DMS53 (cell line): ENCODE data around the gene FOXP4.
A peak's percentile ranks its signal among the peaks of the same experiment; 100 is the strongest.
"Not testable (repeated sequence)": the region's sequence is repeated elsewhere in the genome, so short reads cannot be mapped to it uniquely, and the experiment has no call there.

Experiments
- DNase-seq: peaks from one replicate; lab custom pipeline; 2025; lab: John Stamatoyannopoulos, UW

The FOXP4 gene

DNA sequence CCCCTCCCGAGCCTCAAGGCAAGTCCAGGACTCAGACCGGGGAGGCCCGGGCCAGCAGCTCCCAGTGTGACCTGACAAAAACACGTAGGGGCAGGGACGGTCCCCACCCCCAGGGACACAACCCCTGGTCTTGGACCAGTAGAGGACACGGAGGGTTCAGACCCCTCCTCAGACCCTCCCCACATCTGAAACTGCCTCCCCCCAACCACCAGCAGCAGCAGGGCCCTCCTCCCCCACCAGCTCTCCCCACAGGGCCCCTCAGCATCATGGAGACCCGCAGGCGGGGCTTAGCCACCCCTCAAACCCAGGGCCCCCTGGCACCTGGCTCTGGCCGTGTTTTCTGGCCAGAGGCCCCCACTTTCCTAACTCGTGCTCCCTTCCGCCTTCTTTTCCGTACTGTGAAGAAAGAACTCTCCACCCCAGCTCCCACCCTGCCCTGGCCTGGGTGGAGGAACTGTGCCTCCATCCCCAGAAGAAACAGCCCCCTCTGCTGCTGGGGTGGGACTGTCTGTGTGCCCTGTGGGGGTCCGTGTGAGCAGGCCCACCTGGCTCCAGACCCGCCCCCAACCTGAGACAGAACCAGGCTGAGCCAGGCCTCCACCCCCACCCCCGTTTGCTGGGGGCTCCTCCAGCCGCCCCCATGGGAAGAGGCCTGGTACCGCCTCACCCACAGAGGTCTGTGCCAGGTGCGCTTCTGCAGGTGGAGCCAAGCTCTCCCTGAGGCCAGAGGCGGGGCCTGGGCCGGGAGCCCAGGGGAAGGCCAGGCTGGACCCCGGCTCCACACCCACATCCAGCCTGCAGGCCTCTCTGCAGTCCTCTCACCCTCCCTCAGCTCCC, 53.1 kb downstream of the FOXP4 start:
- DNase-seq, result peak; percentile 27

DNA sequence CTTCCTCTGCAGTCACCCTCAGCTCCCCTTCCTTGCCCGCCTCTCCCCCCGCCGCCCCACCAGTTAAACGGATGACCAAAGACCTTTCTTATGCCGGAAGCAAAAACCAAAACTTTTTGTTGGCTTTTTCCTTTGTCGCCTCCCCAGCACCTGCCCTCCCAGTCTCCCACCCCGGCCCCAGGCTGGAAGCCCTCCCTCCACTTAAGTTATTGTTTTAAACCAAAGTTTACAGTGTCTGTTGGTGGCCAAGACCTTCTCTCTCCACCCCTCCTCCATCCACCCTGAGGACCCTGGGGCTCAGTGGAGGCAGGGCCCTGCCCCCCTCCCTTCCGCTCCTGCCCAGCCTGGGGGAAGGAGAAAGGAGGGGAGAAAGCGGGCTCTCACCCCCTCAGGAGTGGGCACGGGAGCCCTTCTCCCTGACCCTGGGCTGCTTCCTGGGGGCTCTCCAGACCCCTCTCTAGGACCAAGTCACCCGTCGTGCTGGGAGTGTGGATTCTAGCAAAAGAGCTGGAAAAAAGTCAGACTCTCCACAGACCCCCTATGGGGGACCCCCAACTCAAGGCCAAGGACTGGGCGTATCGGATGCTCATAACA, 53.8 kb downstream of the FOXP4 start:
- no peak for DNase-seq

DNA sequence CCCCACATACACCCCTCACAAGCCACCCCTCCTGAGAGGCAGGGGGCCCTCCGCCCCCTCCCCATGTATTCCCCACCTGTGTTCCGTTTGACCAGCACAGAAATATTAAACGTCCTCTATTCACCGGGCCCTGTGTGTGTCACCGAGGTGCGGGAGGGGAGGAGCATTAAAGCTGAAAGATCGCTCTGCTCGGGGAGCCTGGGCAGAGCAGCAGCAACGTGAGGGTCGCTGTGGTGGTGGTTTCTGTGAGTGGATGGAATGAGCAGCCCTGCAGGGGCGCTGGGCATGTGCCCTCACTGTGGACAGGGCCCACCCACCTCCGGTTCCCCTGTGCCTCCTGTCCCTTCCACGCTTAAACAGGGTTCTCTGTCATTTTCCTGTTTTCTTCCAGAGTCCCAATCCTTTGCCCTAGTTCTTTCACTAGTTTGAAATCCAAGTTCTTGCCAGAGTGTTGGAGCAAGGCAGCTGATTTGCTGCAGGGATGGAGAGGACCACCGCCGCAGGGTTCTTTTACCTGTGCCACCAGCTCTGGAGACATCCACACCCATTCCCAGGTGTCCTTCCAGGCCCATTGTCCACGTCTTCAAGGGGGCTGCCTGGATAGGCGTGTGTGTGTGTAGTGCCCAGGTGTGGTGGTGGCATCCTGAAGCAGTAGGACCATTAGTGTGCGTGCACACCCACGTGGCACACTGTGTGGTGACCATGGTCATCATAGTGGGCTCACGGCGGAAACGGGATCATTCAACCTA, 54.5 kb downstream of the FOXP4 start:
- no peak for DNase-seq

DNA sequence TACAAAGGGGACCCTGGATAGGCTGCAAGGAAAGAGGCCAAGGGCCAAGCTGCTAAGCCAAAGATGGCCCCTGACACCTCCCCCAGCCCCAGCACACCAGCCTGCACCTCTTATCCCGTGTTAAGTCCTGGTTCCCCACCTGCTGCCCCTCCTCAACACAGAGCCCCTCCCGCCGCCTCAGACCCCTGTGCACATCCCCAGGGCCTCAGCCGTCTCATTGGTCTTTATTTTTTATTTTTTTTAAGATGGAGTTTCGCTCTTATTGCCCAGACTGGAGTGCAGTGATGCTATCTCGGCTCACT, 55.0 kb downstream of the FOXP4 start:
- DNase-seq, result no peak

DNA sequence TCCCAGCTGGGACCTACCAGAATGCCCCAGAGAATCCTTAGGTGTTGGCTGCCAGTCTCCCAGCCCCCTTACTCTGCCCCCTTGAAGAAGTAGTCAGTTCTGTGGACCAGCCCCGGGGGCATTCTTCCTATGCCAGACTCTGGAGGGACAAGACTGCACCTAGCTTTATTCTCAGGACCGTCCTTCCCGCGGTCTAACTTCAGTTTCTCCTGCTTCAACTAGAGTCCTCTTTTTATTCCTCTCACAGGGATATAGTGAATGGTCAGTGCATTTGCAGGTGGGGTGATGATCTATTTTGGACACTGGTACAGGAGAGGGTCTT, 56.2 kb downstream of the FOXP4 start:
- DNase-seq, result no peak

DNA sequence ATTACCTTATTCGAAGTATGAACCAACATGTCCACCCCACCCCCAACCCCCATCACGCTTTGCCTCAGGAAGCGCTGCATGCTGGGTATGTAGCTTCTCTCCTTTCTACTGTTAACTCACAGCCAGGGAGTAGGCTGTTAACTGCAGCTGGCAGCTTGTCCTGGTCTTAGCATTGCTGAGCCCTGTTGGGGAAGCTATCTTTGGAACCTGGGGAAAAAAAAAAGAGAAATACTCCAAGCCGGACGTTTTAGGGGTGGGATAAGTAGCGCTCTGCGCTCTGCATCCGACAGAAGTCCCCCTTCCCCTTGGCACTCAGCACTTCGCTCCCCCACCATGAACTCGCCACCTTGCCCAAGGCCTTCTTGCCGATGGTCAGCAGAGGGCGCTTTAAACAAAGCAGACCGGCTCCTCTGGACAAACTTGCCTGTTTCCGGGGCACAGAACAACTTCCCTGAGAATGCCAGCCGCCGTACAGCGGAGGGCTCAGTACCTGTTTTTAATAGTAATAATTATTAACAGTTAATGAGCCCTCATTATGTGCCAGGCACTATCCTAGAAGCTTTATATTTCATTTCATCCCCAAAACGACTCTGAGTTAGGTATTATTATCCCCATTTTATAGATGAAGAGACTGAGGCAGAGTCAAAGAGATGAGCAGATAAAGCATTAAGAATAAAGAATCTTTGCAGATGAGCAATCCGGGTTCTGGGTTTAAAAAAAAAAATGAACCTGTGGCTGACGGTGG, 56.9 kb downstream of the FOXP4 start:
- DNase-seq, result peak; percentile 93

DNA sequence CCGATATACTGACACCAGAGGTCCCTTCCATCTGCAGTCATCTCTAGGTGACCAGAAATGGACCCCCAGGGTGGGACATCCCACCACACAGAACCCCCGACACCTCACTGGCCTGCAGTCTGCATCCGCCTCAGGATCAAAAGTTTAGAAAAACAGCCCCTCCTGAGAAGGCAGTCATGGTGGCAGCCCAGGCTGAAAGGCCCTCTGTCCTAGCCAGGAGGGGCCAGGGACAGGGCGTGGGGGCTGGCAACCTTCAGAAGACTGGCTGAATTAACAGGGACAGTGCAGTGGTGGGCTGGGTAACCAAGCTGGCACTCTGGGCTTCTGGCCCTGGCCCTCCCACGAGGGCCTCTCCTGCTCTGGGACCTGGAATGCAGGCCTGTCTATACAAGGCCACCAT, 57.8 kb downstream of the FOXP4 start:
- DNase-seq, result no peak

DNA sequence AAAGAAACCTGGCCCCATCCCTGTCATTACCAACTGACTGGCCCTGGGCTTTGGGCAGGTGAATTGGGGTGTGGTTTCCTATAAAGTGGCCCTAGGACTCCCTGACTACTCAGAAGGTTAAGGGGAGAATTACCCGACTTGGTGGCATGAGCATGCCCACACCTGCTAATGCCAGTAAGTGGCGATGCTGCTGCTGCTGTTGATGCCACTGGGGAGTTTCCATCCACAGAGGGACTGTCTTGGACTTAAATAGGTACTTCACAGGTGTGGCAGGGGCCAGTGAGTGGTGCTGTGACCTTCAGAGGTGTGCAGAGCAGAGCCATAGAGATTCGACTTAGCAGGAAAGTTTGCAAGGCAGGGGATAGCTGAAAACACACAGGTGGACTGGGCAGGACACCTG, 59.5 kb downstream of the FOXP4 start:
- peak; percentile 23 for DNase-seq

DNA sequence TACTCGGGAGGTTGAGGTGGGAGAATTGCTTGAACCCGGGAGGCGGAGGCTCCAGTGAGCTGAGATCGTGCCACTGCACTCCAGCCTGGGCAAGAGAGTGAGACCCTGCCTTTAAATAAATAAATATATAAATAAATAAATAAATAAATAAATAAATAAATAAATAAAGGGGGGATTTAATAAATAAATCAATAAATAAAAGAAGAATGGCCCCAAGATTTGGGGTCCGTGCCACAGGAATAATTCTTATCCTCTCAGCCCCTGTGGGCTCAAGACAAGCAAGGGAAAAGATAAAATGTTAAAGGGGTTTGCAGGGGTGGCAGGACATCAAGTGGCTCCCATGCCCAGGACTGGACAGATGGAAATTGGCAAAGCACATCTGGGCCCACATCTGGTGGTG, 60.9 kb downstream of the FOXP4 start:
- DNase-seq, result no peak

DNA sequence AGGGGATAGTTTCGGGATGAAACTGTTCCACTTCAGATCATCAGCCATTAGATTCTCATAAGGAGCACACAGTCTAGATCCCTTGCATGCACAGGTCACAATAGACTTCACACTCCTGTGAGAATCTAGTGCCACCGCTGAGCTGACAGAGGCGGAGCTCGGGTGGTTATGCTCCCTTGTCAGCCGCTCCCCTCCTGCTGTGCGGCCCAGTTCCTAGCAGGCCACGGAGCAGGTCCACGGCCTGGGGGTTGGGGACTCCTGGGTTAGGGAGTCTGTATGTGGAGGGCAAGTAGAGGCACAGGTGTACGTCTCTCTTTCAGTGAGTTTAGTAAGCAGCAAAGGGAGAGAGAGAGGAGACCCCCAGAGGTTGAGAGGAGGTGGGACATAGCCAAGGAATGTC, 61.6 kb downstream of the FOXP4 start:
- DNase-seq, result no peak

DNA sequence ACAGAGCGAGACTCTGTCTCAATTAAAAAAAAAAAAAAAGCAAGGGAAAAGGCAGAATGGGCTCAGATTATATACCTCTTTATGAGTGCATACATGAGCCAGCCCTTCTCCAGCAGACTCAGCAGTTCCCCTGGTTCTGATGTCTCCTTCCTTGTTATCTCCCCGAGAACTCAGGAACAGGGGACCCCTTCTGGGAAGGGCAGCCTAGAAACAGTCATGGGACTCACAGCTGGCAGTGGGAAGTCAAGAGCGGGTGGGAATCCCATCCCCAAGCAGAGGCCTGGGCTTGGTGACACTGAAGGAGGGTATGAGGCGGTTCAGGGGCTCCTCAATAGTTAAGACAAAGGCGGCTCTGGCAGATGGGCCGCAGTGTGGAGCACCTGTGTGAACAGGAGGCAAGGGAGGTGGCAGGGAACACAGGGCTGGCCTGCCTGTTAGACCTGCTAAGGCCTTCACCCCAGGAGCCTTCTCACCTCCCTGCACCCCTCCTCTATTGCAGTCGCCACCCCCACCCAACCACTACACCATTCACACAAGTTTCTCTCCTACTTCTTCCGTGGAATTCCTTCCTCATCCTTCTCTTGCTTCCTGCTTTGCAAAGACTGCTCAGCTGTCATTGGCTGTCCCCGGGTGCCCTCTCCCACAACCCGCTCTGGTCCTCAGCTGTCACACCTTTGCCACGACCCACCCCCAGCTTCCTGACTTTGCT, 62.4 kb downstream of the FOXP4 start:
- DNase-seq, result no peak

DNA sequence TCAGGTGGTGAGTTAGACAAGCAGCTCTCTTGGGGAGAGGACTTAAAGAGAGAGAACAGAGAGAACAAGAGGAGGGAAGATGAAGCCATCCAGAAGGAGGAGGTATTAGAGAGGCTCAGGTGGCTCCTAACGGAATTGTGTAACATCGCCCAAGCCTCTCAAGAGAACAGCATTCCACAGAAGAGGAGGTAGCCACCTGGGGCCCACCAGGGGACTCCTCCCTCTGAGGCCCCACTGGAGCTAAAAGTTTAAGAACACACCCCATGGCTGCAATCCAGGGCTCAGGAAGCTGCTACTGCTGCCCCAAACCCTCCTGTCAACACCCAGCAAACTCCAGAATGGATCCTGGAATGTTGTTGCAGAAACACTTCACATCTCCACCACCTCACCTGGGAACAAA, 68.5 kb downstream of the FOXP4 start:
- DNase-seq, result no peak

DNA sequence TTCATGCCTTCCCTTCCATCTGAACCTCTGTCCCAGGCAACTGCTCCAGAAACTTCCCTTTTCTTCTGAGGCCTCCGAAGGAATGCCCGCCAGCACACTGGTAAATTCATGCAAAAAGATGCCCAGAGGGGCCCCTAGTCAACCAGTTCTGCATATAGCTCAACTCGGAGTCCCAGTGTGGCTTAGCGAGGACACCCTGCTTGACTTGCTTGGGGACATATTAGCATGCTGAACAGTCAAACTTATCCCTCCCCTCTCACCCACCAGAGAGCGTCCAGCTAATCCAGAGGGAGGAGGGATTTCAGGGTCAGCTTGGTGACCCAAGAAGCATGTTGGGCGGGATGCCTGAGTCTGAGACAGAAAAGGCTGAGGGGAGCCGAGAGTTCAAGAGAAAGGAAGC, 69.1 kb downstream of the FOXP4 start:
- no peak for DNase-seq

DNA sequence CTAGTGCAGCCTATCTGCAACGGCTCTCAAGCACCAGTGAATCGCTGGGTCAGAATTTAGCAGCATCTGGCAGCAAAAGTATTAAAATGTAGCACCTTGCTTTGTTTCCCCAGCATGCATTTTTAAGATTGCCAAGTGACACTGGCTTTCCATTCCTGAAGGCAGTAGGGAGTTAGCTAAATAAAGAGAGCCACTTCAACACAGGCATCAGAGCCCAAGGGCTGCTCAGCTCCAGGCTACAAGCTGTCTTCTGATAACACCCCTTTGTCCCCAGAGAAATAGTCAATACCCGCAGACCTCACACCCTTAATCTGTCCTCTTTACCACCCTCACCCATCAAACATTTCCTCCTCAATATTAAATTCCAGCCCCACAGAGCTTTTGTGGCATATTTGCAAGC, 72.4 kb downstream of the FOXP4 start:
- no peak for DNase-seq

DNA sequence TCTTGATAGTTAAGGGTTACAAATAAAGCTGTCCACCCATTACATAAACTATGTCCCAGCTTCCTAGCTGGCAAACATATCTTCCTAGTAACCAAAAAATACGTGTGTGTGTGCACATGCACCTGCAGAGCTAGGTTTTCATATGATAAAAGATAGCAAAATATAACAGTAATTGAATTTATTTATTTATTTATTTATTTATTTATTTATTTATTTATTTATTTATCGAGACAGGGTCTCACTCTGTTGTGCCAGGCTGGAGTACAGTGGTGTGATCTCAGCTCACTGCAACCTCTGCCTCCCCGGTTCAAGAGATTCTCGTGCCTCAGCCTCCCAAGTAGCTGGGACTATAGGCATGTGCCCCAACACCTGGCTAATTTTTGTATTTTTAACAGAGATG, 73.0 kb downstream of the FOXP4 start:
- not testable (repeated sequence) for DNase-seq

DNA sequence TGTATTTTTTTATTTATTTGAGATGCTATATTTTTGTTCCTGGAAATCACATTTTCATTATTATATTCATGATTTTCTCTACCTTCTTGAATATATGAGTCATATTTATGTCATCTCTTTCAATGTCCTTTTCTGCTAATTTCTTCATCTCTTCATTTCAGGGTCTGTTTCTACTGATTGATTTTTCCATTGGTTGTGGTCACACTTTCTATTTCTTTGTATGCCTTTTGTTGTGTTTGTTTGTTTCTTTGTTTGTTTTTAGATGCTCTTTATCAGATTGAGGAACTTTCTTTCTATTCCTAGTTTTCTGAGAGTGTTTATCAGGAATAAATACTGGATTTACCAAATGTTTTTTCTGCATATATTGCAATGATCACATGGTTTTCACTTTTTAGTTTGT, 75.2 kb downstream of the FOXP4 start:
- no peak for DNase-seq

DNA sequence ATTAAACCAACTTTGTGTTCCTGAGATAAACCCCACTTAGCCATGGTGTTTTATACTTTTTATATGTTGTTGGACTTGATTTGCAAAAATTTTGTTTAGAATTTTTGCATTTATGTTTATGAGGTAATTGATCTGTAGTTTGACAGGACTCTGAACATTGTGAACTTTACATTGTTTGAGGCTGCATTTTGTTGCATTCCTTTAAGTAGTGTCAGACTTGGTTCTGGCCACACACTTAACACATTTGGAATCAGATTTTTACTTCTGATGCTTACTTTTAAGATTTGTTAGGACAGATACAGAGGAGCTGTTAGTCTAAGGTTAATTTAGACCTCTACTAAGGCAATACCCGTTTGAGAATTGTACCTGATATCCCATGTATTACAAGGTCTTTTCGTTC, 75.6 kb downstream of the FOXP4 start:
- DNase-seq, result no peak

DNA sequence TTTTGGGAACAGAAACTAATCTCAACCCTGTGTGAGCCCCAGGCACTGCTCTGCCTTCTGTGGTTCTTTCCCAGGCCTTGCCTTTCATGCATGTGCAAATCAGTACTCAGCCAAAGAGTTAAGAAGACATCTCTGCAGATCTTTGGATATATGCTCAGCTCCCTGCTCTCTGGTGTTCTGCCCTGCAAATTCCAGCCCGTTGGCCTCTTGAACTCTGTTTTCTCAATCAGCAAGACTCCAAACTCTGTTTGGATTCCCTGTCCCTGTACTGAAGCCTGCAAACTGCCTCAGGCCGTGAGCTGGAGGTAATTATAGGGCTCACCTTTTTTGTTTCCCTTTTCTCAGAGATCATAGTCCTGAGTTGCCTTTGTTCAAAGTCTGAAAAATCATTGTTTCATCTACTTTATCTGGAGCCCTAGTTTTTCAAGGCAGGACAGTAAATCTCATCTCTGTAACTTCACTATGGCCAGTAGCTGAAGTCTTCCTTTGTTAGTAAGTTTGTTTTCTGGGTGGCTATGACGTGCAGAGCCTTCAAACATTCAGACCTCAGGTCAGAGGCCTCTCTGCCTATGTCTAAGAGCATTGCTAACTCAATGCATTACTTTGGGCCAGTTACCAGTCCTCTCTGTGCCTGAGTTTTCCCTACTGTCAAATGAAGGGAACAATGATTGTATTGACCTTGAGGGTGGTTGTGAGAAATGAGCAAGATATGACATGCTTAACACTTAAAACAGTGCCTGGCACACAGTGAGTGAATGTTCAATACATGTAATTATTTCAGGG, 76.2 kb downstream of the FOXP4 start:
- DNase-seq, result no peak

DNA sequence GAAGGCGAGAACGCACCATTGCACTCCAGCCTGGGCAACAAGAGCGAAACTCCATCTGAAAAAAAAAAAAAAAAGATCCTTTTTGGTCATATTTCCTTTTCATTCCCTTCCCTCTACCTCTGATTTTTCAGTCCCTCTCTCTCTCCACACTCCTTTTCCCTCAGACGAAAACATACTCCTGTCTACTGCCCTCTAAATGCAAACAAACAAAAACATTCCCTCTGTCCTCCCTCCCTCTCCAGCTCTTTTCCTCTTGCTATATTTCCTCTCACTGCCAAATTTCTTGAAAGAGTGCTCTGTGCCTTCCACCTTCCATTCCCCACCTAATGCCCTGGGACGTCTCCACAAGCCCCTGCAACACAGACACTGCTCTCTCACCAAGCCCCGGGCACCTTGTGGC, 77.1 kb downstream of the FOXP4 start:
- no peak for DNase-seq

DNA sequence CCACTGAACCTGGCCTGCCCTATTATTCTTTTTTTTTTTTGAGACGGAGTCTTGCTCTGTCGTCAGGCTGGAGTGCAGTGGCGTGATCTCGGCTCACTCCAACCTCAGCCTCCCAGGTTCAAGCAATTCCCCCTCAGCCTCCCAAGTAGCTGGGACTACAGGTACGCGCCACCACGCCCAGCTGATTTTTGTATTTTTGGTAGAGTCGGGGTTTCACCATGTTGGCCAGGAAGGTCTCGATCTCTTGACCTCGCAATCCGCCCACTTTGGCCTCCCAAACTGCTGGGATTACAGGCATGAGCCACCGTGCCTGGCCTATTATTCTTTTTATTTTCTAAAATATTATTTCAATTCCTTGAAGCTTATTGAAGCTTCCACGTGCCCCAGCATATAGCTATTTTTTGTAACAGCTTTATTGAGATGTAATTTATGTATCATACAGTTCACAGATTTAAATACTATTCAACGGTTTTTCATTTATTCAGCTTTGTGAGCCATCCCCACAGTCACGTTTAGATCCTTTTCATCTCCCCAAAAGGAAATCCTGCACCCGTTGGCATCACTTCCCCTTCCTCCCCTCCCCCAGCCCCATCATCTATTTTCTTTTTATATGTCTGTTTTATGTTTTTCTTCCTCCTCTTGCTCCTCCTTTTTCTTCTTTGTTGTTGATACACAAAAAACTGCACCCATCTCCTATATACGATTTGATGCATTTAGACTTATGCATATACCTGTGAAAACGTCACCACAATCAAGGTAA, 78.6 kb downstream of the FOXP4 start:
- DNase-seq, result no peak

DNA sequence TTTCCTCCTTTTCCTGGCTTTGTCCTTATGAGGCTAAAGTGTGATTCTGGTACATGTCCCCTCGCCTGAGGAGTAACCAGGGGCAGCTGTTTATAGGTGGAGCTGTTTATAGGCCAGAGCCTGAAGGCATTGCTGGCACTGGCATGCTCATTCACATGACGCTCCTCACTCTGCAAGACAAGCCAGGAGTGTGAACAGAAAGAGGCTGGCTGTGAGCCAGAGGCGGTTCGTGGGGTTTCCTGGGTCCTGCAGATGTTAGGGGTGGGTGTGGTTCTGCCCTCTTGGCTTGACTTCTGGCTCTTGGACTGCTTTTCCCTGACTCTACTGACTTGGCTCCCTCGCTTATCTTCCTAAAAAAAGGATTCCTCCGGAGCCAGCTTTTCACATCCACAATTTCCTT, 79.3 kb downstream of the FOXP4 start:
- no peak for DNase-seq
